Measurements from ENCODE around the gene PTPN4.

PTPN4 gene

DNA sequence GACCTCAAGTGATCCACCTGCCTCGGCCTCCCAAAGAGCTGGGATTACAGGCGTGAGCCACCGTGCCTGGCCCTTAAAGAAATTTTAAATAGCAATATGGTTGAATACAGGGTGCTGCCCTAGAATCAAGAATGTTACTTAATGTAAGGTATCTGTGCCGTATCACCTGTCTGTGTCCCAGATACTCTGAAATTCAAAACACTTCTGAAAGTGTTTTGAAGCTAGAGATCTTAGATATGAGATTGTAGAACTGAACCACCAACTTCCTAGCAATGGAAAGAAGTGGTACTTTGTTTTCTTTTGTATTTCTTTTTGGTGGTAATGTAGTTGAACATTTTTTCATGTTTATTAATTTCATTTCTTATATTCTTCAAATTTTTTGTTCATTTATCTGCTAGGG is 13.0 kb downstream of the PTPN4 start:
- TF ChIP-seq, protein P1, sequence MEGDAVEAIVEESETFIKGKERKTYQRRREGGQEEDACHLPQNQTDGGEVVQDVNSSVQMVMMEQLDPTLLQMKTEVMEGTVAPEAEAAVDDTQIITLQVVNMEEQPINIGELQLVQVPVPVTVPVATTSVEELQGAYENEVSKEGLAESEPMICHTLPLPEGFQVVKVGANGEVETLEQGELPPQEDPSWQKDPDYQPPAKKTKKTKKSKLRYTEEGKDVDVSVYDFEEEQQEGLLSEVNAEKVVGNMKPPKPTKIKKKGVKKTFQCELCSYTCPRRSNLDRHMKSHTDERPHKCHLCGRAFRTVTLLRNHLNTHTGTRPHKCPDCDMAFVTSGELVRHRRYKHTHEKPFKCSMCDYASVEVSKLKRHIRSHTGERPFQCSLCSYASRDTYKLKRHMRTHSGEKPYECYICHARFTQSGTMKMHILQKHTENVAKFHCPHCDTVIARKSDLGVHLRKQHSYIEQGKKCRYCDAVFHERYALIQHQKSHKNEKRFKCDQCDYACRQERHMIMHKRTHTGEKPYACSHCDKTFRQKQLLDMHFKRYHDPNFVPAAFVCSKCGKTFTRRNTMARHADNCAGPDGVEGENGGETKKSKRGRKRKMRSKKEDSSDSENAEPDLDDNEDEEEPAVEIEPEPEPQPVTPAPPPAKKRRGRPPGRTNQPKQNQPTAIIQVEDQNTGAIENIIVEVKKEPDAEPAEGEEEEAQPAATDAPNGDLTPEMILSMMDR (IDR thresholded peaks at IDR 0.05) = no peak
- no peak for TF ChIP-seq ZFX (IDR thresholded peaks at IDR 0.05; ENCODE audit: borderline replicate concordance)
- H3K27ac ChIP-seq = no peak overlapping the region

DNA sequence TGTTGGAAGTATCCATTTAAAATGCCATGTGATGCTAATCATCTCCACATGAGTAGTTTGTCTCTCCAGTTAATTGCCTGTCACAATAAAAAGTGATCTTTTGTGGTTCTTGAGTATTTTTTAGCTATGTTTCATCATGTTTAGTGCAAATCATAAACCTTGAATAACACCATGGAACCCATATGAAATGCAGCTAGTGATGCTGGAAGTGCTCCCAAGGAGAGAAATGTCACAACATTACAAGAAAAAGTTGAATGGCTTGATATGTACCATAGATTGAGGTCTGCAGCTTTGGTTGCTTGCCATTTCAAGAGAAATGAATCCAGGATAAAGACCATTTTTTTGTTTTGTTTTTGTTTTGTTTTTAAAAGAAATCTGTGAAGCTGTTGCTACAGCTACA is 14.3 kb downstream of the PTPN4 start:
- TF ChIP-seq, protein P1 (IDR thresholded peaks at IDR 0.05) = no peak
- no peak for TF ChIP-seq ZFX (IDR thresholded peaks at IDR 0.05; ENCODE audit: borderline replicate concordance)
- no peak overlapping the region for H3K27ac ChIP-seq

DNA sequence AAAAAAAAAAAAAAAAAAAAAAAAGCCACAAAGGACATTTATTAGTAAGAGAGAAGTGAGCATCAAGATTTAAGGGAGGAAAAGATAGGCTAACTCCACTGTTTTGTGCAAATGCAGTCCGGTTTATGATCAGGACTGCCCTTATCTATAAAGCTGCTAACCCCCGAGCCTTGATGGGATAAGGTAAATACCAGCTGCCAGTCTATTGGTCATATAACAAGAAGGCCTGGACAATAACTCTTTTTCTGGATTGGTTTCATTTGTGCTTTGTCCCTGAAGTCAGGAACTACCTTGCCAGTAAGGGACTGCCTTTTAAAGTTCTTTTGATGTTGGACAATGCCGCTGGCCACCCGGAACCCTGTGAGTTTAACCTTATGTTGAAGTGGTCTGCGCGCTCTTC is 15.4 kb downstream of the PTPN4 start:
- no peak overlapping the region for H3K27ac ChIP-seq
- TF ChIP-seq ZFX (IDR thresholded peaks at IDR 0.05; ENCODE audit: borderline replicate concordance) = no peak
- TF ChIP-seq, protein P1 (IDR thresholded peaks at IDR 0.05) = no peak

DNA sequence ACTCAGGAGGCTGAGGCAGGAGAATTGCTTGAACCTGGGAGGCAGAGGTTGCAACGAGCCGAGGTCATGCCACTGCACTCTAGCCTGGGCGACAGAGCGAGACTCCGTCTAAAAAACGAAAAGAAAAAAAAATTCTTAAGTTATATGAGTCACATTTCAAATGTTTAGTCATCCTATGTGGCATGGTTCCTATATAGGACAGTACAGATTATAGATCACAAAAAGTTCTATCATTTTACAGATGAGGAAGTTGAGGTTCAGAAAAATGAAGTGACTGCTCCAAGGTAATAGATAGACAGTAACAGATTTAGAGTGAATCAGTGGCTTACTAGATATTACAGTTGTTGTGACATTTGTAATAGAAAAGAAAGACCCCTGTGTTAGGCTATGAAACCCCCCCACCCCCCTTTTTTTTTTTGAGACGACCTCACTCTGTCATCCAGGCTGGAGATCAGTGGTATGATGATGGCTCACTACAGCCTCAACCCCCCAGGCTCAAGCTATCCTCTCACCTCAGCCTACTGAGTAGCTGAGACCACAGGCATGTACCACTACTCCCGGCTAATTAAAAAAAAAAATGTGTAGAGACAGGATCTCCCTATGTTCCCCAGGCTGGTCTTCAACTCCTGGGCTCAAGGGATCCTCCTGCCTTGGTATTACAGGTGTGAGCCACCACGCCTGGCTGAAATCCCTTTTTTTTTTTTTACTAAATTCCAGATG is 22.7 kb downstream of the PTPN4 start:
- H3K27ac ChIP-seq = no peak overlapping the region
- TF ChIP-seq, protein P1 (IDR thresholded peaks at IDR 0.05) = no peak

DNA sequence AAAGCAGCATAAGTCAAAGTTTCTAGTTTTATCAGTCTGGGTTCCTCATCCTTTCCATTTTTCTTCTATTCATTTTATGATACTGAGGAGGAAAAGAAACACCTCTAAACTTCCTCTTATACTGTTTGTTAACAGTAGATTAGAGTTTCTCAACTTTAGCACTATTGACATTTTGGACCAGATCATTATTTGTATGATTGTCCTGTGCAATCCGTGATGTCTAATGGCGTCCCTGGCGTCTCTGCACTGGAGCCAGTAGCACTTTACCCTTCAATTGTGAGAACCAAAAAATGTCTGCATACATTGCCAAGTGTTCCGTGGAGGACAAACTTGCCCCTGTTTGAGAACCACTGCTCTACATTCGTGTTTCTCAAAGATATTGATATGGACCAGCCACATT is 25.2 kb downstream of the PTPN4 start:
- TF ChIP-seq, protein P1 (IDR thresholded peaks at IDR 0.05) = no peak
- no peak for TF ChIP-seq ZFX (IDR thresholded peaks at IDR 0.05; ENCODE audit: borderline replicate concordance)
- no peak overlapping the region for H3K27ac ChIP-seq

DNA sequence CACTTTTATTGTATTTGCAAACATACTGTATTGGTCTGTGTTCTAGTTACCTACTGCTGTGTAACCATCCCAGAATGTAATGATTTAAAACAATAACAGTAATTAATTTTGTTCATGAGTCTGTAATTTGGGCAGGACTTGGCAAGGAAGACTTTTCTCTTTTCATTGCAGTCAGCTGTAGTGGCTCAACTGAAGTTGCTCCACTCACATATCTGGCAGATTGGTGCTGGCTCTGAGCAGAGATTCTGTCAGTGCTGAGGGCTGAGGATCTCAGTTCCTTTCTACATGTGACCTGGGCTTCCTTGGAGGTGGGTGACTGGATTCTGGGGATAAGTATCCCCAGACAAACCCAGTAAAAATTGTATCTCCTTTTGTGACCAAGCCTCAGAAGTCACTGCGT is 26.6 kb downstream of the PTPN4 start:
- H3K27ac ChIP-seq = no peak overlapping the region
- no peak for TF ChIP-seq ZFX (IDR thresholded peaks at IDR 0.05; ENCODE audit: borderline replicate concordance)
- TF ChIP-seq, protein P1 (IDR thresholded peaks at IDR 0.05) = no peak

DNA sequence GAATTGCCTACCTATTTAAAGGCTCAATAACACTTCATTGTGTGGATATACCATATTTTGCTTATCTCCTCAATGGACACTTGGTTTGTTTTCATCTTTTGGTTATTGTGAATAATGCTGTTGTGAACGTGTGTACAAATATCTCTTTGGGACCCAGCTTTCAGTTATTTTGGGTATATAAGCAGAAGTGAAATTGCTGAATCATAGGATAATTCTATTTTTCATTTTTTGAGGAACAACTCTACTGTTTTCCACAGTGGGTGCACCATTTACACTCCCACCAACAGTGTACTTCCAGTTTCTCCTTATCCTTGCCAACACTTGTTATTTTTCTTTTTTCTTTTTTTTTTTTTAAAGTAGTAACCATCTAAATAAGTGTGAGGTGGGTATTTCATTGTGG is 29.0 kb downstream of the PTPN4 start:
- TF ChIP-seq ZFX (IDR thresholded peaks at IDR 0.05; ENCODE audit: borderline replicate concordance) = no peak
- TF ChIP-seq, protein P1 (IDR thresholded peaks at IDR 0.05) = no peak
- H3K27ac ChIP-seq = no peak overlapping the region

Data from 22Rv1 (cell line).